ENCODE data around the gene SARS2. TPM values are rescaled to one million over a fixed set of nuclear protein-coding genes. Genes with fewer than 3 reads are reported as not detected.
A peak's percentile ranks its signal among the peaks of the same experiment; 100 is the strongest.

The SARS2 gene
- total and polyA plus RNA-seq, 2 donors from 2014 or later = 30.6 to 34.8 TPM

DNA sequence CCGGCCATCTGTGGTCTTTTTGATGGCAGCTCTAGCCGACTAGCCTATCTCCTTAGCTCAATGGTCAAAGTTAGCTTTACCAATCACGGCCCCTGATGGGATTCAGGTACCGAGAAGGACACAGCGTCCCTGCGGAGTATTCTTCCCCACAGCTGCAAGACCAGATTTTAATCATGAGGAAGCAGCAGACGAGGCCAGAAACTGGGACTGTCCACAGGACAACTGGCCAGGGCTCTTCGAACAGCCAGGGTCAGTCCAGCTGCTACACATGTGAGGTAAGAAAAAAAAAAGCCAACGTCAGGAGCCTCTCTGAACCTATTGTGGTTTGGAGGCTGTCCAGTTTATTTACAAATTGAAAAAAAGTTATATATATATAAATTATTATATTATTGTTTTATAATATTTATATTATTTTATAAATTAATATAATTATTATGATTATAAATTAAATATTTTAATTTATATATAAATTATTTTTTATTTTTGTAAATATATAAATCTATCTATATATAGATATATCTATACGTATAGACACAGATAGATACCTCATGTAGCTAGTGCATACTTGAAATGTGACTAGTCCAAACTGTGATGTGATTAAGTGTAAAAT lies 63.3 kb downstream of the SARS2 start:
- FAIRE-seq = peak; percentile 8

More for the DNA sequence above, 63.3 kb downstream of the SARS2 start:
- no peaks in the 10 kb centered on the region for H3K36me3 ChIP-seq (ENCODE audit: control insufficient read depth in 2 of 3, insufficient read depth in 3 of 3, low read length in 3 of 3)
- TF ChIP-seq, protein P1, sequence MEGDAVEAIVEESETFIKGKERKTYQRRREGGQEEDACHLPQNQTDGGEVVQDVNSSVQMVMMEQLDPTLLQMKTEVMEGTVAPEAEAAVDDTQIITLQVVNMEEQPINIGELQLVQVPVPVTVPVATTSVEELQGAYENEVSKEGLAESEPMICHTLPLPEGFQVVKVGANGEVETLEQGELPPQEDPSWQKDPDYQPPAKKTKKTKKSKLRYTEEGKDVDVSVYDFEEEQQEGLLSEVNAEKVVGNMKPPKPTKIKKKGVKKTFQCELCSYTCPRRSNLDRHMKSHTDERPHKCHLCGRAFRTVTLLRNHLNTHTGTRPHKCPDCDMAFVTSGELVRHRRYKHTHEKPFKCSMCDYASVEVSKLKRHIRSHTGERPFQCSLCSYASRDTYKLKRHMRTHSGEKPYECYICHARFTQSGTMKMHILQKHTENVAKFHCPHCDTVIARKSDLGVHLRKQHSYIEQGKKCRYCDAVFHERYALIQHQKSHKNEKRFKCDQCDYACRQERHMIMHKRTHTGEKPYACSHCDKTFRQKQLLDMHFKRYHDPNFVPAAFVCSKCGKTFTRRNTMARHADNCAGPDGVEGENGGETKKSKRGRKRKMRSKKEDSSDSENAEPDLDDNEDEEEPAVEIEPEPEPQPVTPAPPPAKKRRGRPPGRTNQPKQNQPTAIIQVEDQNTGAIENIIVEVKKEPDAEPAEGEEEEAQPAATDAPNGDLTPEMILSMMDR (IDR thresholded peaks at IDR 0.05; ENCODE audit: borderline replicate concordance, extremely low read depth, insufficient read depth) = no peak
- no peak for DNase-seq
- no peak overlapping the region for H3K4me3 ChIP-seq (ENCODE audit: low read length in 3 of 3)
- no peaks in the 10 kb centered on the region for H3K9me3 ChIP-seq (ENCODE audit: control insufficient read depth in 2 of 3, insufficient read depth in 1 of 3, low read length in 3 of 3)
- H3K9ac ChIP-seq (ENCODE audit: low read length in 3 of 3) = no peak overlapping the region
- H3K27ac ChIP-seq (ENCODE audit: low read depth in 2 of 2, low read length in 2 of 2) = no peak overlapping the region
- intact Hi-C loops (cut with DNase I) = no loop called here
- no peaks in the 10 kb centered on the region for H3K27me3 ChIP-seq (ENCODE audit: control insufficient read depth, insufficient read depth, low read length)
- peaks cover 0 to 18% (median 5%) of the 10 kb centered on the region in 3 donors for H3K4me1 ChIP-seq (ENCODE audit: control insufficient read depth in 2 of 3, insufficient read depth in 2 of 3, low read depth in 1 of 3, low read length in 3 of 3)

Other genes starting within 250 kb of the SARS2 start
- gene CAPN12, start 186.3 kb downstream of the SARS2 start, total RNA-seq = 31.1 TPM
- 27.1 TPM for gene CAPN12, start 186.3 kb downstream of the SARS2 start, polyA plus RNA-seq (ENCODE audit: insufficient read depth, low read depth, low replicate concordance)
- 1.3 TPM for gene LGALS7, start 157.2 kb downstream of the SARS2 start, total RNA-seq
- not detected for gene LGALS7, start 157.2 kb downstream of the SARS2 start, polyA plus RNA-seq (ENCODE audit: insufficient read depth, low read depth, low replicate concordance)
- gene LGALS7B, start 141.6 kb downstream of the SARS2 start, total RNA-seq = not detected
- gene LGALS7B, start 141.6 kb downstream of the SARS2 start, polyA plus RNA-seq (ENCODE audit: insufficient read depth, low read depth, low replicate concordance) = 3.7 TPM
- gene LGALS4, start 117.8 kb downstream of the SARS2 start, total RNA-seq = 12.2 TPM
- 1.2 TPM for gene LGALS4, start 117.8 kb downstream of the SARS2 start, polyA plus RNA-seq (ENCODE audit: insufficient read depth, low read depth, low replicate concordance)
- 167 TPM for gene ECH1, start 99.0 kb downstream of the SARS2 start, total RNA-seq
- gene ECH1, start 99.0 kb downstream of the SARS2 start, polyA plus RNA-seq (ENCODE audit: insufficient read depth, low read depth, low replicate concordance) = 534 TPM
- gene HNRNPL, start 80.8 kb downstream of the SARS2 start, total RNA-seq = 278 TPM
- 168 TPM for gene HNRNPL, start 80.8 kb downstream of the SARS2 start, polyA plus RNA-seq (ENCODE audit: insufficient read depth, low read depth, low replicate concordance)
- gene RINL, start 52.5 kb downstream of the SARS2 start, total RNA-seq = 13.0 TPM
- 9.5 TPM for gene RINL, start 52.5 kb downstream of the SARS2 start, polyA plus RNA-seq (ENCODE audit: insufficient read depth, low read depth, low replicate concordance)
- gene SIRT2, start 31.1 kb downstream of the SARS2 start, total RNA-seq = 36.0 TPM
- gene SIRT2, start 31.1 kb downstream of the SARS2 start, polyA plus RNA-seq (ENCODE audit: insufficient read depth, low read depth, low replicate concordance) = 56.9 TPM
- 23.2 TPM for gene NFKBIB, start 30.8 kb downstream of the SARS2 start, total RNA-seq
- gene NFKBIB, start 30.8 kb downstream of the SARS2 start, polyA plus RNA-seq (ENCODE audit: insufficient read depth, low read depth, low replicate concordance) = 37.6 TPM
- gene CCER2, start 18.6 kb downstream of the SARS2 start, total RNA-seq = 0.47 TPM
- gene CCER2, start 18.6 kb downstream of the SARS2 start, polyA plus RNA-seq (ENCODE audit: insufficient read depth, low read depth, low replicate concordance) = not detected
- gene MRPS12, start 181 bp upstream of the SARS2 start, total RNA-seq = 28.5 TPM
- gene MRPS12, start 181 bp upstream of the SARS2 start, polyA plus RNA-seq (ENCODE audit: insufficient read depth, low read depth, low replicate concordance) = 110 TPM
- gene FBXO17, start 45.0 kb upstream of the SARS2 start, total RNA-seq = 32.3 TPM
- gene FBXO17, start 45.0 kb upstream of the SARS2 start, polyA plus RNA-seq (ENCODE audit: insufficient read depth, low read depth, low replicate concordance) = 44.3 TPM
- gene FBXO27, start 101.8 kb upstream of the SARS2 start, total RNA-seq = 8.3 TPM
- gene FBXO27, start 101.8 kb upstream of the SARS2 start, polyA plus RNA-seq (ENCODE audit: insufficient read depth, low read depth, low replicate concordance) = 7.8 TPM
- not detected for gene ACP7, start 153.6 kb upstream of the SARS2 start, total RNA-seq
- 0.13 TPM for gene ACP7, start 153.6 kb upstream of the SARS2 start, polyA plus RNA-seq (ENCODE audit: insufficient read depth, low read depth, low replicate concordance)
- 55.6 TPM for gene PAK4, start 195.0 kb upstream of the SARS2 start, total RNA-seq
- 52.5 TPM for gene PAK4, start 195.0 kb upstream of the SARS2 start, polyA plus RNA-seq (ENCODE audit: insufficient read depth, low read depth, low replicate concordance)